ENCODE results near the gene VPS8.

Gene VPS8

DNA sequence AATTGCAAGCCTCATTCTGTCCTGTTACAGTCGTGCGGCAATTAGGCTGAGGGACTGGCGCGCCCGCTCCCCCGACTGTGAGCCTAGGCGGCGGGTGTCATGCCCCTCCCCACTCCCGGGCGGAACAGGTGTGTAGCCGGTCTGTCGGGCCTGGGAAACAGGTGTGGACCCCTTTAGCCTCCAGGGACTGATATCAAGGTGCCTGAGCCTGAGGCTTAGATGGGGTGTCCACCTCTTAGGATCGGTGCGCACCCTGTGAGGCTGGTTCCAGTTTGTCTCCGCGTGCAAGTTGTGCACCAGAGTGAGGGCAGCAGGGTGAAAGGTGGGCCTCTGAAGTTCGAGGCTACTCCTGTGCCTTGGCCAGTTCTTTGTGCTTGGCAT, 686 bp downstream of the VPS8 start:
- DNase-seq (ENCODE audit: low read depth), result no peak

DNA sequence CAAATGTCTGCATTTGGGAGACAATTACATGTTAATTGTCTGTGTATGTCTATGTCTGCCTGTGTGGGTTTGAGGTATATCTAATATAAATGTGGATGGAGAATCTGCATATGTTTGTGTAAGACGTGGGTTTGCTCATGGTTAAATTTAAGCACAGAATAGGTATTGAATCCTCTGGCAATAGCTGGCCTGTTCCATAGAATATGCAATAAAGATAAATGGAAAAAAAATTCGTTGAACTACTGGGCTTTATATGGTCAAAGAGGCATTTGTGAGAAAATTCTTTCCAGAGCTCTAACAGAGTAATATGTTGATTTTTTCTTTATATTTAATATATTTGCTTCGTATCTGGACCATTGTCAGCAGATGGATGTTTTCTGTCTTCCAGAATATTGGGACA, 1.4 kb downstream of the VPS8 start:
- no peak for DNase-seq (ENCODE audit: low read depth)

DNA sequence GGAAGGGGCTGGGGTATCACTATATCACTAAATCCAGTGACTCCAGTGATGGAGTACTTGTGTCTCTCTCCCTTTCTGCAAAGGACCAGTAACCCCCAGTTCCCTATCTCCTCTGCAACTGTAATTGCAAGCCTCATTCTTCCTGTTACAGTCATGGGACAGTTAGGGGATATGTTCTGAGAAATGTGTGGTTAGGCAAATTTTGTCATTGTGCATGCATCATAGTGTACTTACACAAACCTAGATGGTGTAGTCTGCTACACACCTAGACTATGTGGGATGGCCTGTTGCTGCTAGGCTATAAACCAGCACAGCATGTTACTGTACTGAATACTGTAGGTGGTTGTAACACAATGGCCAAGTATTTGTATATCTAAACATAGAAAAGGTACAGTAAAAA, 2.2 kb downstream of the VPS8 start:
- DNase-seq (ENCODE audit: low read depth), result no peak

DNA sequence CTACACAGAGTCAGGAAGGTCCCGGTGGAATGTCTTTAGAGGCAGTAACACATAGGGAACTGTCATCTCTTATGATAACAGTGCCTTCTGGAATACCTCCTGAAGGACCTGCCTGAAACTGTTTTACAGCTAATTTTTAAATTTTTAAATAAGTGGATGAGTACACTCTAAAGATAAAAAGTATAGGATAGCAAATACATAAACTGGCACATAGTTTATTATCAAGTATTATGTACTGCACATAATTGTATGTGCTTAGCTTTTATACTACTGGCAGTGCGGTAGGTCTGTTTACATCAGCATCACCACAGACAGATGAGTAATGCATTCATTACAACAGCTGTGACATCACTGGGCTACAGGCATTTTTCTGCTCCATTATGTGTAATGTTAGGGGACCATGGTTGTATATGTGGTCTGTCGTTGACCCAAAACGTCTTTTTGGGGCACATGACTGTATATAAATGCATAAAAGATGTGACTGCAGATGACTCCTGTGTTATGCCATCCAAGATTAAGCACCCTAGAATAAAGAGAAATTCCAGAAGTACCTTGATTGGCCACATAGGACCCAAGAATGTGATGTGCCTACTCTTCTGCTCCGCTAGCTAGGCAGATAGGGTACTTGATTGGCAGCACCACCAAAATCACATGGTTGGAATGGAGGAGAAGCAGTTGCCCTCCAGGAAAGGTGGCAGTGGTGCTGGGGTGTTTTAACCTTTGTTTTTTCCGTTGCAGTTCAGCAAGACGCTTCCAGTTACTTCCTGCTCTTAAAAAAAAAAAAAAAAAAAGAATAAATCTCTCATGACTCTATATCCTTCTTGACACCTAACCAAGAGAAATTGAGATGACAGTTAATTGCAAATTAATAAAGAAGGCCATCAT, 3.3 kb downstream of the VPS8 start:
- no peak for DNase-seq (ENCODE audit: low read depth)

DNA sequence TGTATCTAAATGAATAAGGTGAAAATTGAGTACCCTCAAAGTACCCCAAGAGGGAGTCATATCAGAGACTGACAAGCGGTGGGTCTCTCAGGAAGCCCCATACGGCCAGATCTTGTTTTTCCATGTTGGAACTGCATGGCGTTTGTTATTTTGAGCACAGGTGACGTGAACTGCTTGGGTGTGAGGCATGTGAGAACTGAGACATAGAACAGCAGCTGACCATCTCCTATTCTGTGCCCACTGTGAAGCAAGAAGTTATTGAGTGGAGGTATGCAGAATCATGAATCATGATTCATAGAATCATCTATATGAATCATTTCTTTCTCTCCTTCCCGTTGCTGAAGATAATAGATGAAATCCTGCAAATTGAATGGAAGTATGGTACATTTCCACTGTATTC, 4.6 kb downstream of the VPS8 start:
- DNase-seq (ENCODE audit: low read depth), result no peak

DNA sequence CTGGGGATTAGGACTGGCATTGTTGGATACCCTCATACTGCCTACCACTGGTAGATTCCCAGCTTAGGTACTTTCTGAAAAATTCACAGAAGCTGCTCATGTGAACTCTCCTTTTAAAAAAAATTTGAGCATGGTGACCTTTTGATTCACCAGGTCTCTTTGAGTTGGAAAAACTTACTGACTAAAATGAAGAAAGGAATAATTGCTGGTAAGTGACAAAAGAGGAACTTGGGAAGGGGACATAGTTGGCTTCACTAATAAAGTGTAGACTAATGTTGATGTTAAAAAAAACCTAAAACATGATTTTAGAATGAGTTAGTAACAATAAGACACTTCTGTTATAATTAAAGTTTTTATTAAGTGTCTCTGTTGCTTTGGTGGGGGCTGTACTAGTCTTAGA, 8.6 kb downstream of the VPS8 start:
- no peak for DNase-seq (ENCODE audit: low read depth)

DNA sequence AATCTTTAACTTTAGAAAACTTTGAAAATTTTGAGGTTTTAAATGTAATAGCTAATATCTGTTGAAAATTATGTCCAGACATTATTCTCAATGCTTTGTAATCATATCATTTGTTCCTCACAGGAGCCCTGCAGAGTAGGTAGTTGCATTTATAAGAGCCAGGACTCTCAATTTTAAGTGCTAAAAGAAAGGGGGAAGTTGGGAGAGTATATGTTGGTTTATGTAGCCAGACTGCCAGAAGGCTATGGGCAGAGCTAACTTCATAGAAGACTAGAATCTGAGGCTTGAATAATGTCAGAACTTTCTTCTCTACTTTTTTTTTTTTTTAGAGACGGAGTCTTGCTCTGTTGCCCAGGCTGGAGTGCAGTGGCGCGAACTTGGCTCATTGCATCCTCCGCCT, 9.1 kb downstream of the VPS8 start:
- no peak for DNase-seq (ENCODE audit: low read depth)

DNA sequence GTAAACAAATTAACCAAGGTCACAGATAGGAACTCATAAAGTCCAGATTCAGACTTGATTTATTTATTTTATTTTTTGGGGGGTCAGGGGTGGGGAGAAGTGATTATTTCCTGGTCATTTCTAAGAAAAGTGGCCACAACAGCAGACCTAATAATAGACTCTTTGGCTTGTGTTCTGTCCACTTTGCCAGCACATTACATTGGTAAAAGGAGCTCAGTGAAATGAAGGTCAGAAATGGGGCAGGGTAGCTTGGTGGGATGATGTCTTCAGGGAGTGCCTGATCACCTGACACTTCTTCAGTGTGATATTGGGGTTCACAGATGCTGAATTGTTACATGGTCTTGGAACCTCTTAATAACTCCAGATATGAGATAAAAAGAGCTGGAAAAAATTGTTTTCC, 10.1 kb downstream of the VPS8 start:
- no peak for DNase-seq (ENCODE audit: low read depth)

DNA sequence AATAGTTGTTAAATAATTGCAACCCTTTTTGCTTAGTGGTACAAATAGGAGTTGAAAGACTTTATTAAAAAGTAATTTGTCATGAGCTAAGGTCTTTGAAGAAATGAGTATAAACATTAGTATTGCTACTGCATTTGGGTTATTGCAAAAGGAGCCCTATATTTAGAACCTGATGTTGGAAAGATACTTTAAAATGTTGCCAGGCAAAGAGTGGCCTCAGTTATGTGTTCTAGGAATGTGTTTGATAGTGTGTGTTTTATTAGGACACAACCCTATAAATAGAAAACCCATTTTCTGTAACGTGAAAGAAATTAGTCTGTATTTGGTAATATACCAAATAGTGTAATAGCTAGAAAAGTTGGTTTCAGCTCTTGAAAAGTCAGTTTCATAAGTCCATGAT, 10.7 kb downstream of the VPS8 start:
- no peak for DNase-seq (ENCODE audit: low read depth)

DNA sequence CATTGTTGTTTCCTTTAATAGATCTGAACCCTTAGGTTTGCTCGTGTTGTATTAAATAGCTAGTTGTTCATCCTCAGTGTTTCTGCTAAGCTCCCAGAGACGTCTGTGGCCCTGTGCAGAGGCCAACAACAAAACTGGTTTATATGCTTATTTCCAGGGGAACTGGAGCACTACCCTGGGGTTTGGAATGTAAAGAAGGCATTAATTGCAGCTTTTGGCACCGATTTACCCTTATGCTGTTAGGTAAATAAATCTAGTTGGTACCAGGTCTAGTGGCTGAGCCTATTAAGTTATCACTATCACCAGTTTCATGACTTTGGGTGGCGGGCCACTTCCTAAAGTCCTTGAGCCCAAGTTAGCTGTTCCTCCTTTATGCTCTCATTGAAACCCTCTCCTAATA, 12.0 kb downstream of the VPS8 start:
- no peak for DNase-seq (ENCODE audit: low read depth)

DNA sequence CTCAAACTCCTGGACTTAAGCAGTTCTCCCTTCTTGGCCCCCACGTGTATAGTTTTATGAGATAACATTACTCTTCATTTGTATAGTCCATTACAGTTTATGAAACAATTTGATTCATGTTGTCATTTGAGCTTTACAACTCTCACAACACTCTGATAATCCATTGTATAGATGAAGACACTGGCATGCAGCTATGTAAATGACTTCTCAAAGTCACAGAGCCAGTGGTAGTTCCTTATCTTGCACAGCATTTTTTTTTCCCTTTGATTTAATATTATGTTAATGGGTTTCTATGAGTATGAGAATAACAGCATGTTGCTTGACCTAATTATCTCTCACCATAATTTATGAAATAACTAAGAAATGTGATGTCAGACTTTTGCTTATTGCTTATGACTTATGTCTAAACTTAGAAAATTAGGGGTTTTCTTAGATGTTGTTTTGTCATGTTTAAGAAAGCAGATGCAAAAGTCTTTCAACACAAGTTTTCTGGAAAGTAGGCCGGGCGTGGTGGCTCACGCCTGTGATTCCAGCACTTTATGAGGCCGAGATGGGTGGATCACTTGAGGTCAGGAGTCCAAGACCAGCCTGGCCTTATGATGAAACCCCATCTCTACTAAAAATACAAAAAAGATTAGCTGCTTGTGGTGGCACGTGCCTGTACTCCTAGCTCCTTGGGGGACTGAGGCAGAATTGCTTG, 13.3 kb downstream of the VPS8 start:
- DNase-seq (ENCODE audit: low read depth), result no peak

DNA sequence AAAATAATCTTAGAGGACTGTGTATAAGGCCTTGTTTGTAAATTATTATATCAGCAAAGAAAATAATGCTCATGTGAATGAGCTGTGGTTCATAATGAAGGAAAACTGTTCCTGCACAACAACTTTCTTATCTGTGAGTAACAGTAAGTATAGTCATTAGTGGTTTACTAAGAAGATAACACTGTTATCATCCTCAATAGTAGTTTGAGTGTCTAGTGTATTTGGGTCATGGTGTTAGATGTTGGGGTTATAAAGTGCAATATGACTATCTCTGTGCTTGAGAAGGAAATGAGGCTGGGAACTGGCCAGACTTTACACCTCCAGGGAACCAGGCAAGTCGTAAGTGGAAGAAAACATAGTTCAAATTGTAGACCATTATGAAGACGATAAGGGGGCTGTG, 15.6 kb downstream of the VPS8 start:
- DNase-seq (ENCODE audit: low read depth), result no peak

DNA sequence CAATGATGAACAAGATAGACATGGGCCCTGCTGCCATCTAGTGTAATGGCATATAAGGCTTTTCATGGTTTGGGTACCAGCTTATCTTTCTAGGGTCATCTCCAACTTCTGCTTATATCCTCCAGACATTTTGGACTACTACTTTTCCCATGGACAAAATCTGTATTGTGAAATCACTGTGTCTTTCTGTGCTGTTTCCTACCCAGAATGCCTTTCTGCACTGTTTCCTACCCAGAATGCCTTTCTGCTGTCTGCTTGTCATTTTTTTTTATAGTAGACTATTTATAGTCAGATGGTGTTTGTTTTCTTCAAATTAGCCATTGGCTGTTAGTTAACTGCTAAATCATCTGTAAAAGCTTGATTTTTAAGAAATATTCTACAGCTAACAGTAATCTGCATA, 20.1 kb downstream of the VPS8 start:
- no peak for DNase-seq (ENCODE audit: low read depth)

DNA sequence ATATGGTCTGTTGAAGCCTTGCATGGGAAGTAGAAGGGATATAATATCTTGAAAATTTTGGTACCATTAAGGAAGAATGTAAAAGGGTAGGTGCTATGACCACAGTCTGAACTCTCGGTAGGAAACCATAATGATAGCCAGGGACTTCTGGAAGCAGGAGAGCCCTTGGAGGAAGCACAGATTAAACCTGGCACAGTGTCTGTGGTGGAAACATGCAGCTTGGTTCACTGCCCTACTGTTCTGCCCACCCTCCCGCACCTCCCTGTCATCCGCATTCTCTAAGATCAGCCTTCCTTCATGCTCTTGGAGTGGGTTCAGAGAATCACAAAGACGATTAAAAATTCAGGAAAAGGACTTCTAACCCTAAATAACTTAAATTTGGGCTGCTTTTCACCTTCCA, 20.9 kb downstream of the VPS8 start:
- DNase-seq (ENCODE audit: low read depth), result no peak

DNA sequence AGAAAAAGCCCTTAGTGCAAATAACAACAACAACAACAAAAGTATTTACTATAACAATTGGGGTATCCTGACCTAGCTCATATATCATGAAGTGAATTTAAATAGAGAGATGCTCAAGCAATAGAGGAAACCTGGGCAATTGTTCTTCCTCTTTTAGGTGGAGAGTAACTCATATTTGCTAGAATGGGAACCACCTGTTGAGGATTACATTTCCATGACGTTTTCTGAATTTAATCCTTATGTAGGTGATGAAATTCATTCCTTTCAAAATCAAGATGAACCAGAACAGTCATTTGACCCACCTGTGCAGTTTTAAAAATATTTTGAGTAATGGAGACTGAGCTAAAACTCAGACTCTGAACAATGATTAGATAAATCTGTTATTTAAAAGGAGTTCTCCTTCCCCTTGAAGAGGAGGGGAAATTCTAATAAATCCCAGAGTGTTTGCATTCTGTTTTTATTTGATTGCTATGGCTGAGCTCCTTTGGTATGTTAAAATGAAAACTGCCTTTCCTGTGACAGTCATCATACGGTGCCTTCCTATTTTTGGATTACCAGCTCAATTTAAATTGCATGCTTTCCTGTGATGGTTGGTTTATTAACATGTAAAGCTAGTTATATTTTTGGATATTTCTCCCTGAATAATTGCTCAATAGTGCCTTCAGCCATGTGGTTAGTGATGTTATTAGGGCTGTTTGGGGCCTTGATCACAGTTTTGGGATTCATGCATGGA, 24.3 kb downstream of the VPS8 start:
- DNase-seq (ENCODE audit: low read depth), result no peak

DNA sequence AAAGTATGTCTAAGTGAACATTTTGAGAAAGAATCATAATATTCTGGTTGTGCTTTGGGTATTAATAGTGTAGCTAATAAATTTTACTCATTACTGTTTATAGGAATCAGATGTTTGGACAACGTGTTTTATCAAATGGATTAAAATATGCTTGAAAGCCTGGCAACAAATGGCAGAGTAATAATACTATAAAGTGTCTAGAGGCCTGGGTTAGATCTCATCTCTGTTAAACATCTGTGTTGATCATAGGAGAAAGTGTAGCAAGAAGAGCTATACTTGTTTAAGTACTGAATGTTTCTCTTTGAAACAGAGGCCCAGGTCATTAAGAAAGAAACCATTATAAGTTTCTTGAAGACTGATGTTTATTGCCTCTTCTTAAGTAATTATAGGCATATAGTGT, 30.5 kb downstream of the VPS8 start:
- no peak for DNase-seq (ENCODE audit: low read depth)

DNA sequence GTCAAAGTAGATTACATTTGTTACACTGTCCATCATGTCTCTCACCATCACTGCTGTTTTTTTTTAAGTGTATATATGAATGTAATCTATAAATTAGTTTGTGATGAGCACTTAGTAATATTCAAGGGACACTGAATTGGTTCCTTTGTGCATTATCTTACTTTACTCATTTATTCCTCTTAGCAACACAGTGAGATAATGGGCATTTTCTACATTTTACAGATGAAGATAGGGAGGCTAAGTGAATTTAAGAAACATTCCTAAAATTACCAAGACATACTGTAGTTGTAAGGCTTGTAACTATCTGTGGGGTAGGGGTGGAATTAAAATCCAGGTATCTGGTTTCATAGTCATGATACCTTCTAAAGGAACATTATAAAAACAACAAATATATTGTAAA, 33.9 kb downstream of the VPS8 start:
- DNase-seq (ENCODE audit: low read depth), result no peak

DNA sequence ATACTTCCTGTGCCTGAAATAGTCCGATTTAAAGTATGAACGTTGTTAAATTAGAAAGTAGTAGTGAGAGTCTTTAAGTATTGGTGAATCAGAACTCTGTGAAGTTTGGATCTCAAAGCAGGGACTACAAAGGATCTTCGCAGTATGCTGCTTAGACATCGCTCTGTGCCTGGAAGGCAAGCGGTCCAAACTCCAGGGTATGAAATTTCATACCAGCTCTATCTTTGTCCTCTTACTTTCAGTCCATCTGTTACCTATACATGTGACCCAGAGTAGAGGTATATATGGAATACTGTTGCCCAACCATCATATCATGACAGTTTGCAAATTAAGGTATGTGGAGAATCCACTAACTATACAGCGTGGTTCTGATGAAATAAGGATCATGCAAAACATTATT, 34.5 kb downstream of the VPS8 start:
- no peak for DNase-seq (ENCODE audit: low read depth)

DNA sequence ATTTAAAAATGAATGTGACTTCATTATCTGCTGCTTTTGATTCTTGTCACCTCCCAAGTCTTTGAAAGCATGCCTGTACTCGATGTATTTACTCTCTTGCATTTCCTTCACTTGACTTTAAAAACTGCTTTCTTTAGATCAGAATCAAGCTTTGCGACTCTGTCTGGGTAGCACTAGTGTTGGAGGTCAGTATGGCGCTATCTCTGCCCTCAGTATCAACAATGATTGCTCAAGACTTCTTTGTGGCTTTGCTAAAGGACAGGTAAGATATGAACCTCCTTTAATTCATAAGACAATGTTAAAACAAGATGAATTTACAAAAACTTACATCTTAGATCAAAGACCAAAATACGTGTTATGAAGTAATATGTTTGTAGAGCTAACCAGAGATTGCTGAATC, 37.0 kb downstream of the VPS8 start:
- no peak for DNase-seq (ENCODE audit: low read depth)

DNA sequence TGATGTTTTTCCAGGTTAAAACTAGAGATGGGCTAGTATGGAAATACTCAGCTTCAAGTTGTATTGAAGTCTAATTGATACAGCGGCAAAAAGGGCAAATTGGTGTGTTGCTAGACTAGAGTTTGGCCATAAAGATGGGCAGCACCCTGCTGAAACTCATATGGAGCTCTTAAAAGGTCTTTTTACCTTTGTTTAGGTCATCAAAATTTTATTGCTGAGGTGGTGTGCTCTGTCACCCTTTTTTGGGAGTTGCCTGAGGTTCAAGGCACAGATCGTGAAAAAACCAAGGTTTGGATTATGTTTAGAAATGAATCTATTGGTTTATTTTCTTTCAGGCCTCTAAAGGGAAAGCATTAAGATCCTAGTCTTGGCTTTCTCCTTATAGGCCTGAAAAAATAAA, 38.2 kb downstream of the VPS8 start:
- DNase-seq (ENCODE audit: low read depth), result no peak

DNA sequence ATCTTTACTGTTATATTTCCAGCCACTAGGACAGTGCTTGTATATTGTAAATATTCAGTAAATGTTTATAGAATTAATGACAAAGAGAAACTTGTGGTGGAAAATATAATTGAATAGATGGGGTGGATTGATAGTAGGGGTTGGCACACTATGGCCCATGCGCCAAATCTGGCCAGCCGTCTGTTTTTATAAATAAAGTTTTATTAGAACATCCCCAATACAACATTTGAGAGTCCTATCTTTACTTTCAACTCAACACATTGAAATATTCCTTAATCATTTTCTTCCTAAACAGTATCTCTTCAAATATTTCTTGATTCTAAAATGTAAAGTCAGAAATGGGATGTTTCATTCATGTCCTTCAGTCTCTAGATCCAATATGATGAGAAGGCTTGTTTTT, 45.1 kb downstream of the VPS8 start:
- DNase-seq (ENCODE audit: low read depth), result no peak

DNA sequence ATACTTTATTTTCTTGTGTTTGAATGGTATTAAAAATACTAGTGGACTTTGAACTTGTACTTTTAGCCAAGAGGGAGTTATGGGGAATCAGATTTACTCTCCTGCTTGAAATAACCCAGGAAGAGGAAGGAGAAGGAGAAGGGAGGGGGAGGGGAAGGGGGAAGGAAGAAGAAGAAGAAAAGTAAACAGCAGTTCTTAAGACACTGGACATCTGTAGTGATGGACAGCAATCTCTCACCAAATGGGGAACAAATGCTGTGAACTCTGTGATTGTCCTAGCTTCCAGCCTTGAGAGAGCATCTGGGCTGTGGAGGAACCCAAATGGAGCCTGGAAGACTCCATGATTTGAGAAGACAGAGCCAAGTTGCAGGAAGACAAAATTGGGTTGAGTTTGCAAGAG, 52.0 kb downstream of the VPS8 start:
- DNase-seq (ENCODE audit: low read depth), result no peak

DNA sequence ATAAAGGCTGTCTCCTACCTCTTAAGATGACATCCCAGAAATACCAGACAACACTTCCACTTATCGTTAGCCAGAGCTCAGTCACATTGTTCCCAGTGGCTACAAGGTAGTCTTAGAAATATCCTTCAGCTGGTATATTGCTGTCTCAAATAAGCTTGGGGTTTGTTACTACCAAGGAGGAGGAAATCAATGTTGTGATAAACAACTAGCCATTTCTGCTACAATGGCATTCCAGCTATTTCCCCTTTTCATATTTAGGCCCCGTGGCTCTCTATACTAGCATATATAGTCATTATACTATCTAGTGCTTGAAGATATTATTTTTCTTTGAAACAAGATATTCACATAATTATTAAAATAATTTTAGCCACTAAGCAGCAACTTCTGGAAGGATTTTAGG, 56.5 kb downstream of the VPS8 start:
- DNase-seq (ENCODE audit: low read depth), result no peak
